DND-41 (cell line): ENCODE results near the gene PLA2R1.

Experiments used
- ATAC-seq: fragments of 200-7000 bp; cut with Tn5 transposase; 3 replicates; pipeline ENCODE4 v1.9.1; 2021; ENCODE audit warnings: low read depth; ENCODE audit not compliant: insufficient read depth
- DNase-seq: peaks from one replicate; pipeline ENCODE4 v3.0.0-alpha.2; 2020
- H2AFZ ChIP-seq: 2 replicates; pipeline ENCODE4 v1.6.0; 2012; ENCODE audit warnings: low read depth, low read length
- H3K27ac ChIP-seq: 2 replicates; pipeline ENCODE4 v1.5.1; 2012; ENCODE audit warnings: low read length, inconsistent platforms
- H3K27me3 ChIP-seq: fragments of 200-600 bp; sonication (generic); 2 replicates; pipeline ENCODE4 v1.6.0; 2012; ENCODE audit warnings: low read length, mild to moderate bottlenecking, inconsistent platforms; ENCODE audit not compliant: insufficient read depth, poor library complexity
- H3K36me3 ChIP-seq: 2 replicates; pipeline ENCODE4 v1.5.1; 2012; ENCODE audit warnings: low read length, inconsistent platforms; ENCODE audit not compliant: insufficient read depth
- H3K4me1 ChIP-seq: 2 replicates; pipeline ENCODE4 v1.5.1; 2012; ENCODE audit warnings: mild to moderate bottlenecking, low read length; ENCODE audit not compliant: insufficient read depth
- H3K4me2 ChIP-seq: 2 replicates; pipeline ENCODE4 v1.6.0; 2012; ENCODE audit warnings: mild to moderate bottlenecking, moderate library complexity, low read length, inconsistent platforms; ENCODE audit not compliant: insufficient read depth
- H3K4me3 ChIP-seq, 2 experiments: fragments of 200-600 bp in 1 of 2; shearing (Covaris generic) in 1 of 2; 2 replicates each; pipeline ENCODE4 v1.5.1; 2012 to 2016; ENCODE audit warnings: inconsistent platforms in 2 of 2, low read length in 2 of 2, mild to moderate bottlenecking in 2 of 2, low read depth in 1 of 2, moderate library complexity in 1 of 2
- H3K79me2 ChIP-seq: 2 replicates; pipeline ENCODE4 v1.6.0; 2012; ENCODE audit warnings: low read length, inconsistent platforms; ENCODE audit not compliant: insufficient read depth
- H3K9ac ChIP-seq: 2 replicates; pipeline ENCODE4 v1.6.0; 2012; ENCODE audit warnings: low read depth, mild to moderate bottlenecking, inconsistent platforms, low read length, moderate library complexity
- H3K9me3 ChIP-seq: 2 replicates; pipeline ENCODE4 v1.5.1; 2012; ENCODE audit warnings: low read length, moderate library complexity, mild to moderate bottlenecking, inconsistent platforms; ENCODE audit not compliant: insufficient read depth, severe bottlenecking
- H4K20me1 ChIP-seq: 2 replicates; pipeline ENCODE4 v1.6.0; 2012; ENCODE audit warnings: low read length; ENCODE audit not compliant: insufficient read depth
- EZH2 ChIP-seq: IDR thresholded peaks from 3 replicates; pipeline ENCODE4 v1.6.1; 2012; ENCODE audit warnings: borderline replicate concordance, low read depth, mild to moderate bottlenecking, moderate library complexity, low read length, inconsistent platforms; ENCODE audit not compliant: severe bottlenecking
- TF ChIP-seq, protein P1 (sequence below): IDR thresholded peaks from 2 replicates; pipeline ENCODE4 v1.5.1; 2012; ENCODE audit warnings: borderline replicate concordance, low read length, moderate library complexity, mild to moderate bottlenecking; ENCODE audit not compliant: poor library complexity, severe bottlenecking; ENCODE audit errors: extremely low read depth

PLA2R1 gene

DNA sequence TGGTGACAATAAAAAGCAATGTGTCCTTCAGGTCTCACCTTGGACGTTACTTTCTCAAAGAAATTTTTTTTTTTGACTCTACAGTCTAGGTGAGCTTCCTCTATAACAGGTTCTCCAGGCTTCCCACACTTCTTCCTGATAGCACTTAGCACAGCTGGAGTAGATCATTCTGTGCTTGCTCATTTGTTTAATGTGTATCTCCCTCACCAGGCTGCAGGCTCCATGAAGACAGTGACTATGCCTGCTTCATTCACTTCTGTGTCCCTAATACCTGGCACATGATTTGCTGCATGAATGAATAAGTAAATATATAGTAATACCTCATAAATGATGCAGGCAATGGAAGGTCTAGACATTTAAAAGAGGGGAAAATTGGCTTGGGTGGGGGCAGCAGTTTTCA lies 154.5 kb downstream of the PLA2R1 start:
- Histone ChIP-seq H3K27ac (no peak overlapping the region), H3K4me2 (no peak overlapping the region), H2AFZ (no peak overlapping the region), H3K36me3 (no peaks in the 10 kb centered on the region), H4K20me1 (no peaks in the 10 kb centered on the region), H3K4me3 (no peak overlapping the region), H3K4me1 (peaks cover 11% of the 10 kb centered on the region), H3K79me2 (no peaks in the 10 kb centered on the region), H3K9ac (no peak overlapping the region), H3K27me3 (peaks cover 3% of the 10 kb centered on the region), H3K9me3 (no peaks in the 10 kb centered on the region)
- DNase-seq (no peak), ATAC-seq (no peak)
- TF ChIP-seq EZH2, result no peak
- TF ChIP-seq, protein P1, sequence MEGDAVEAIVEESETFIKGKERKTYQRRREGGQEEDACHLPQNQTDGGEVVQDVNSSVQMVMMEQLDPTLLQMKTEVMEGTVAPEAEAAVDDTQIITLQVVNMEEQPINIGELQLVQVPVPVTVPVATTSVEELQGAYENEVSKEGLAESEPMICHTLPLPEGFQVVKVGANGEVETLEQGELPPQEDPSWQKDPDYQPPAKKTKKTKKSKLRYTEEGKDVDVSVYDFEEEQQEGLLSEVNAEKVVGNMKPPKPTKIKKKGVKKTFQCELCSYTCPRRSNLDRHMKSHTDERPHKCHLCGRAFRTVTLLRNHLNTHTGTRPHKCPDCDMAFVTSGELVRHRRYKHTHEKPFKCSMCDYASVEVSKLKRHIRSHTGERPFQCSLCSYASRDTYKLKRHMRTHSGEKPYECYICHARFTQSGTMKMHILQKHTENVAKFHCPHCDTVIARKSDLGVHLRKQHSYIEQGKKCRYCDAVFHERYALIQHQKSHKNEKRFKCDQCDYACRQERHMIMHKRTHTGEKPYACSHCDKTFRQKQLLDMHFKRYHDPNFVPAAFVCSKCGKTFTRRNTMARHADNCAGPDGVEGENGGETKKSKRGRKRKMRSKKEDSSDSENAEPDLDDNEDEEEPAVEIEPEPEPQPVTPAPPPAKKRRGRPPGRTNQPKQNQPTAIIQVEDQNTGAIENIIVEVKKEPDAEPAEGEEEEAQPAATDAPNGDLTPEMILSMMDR, result no peak

DNA sequence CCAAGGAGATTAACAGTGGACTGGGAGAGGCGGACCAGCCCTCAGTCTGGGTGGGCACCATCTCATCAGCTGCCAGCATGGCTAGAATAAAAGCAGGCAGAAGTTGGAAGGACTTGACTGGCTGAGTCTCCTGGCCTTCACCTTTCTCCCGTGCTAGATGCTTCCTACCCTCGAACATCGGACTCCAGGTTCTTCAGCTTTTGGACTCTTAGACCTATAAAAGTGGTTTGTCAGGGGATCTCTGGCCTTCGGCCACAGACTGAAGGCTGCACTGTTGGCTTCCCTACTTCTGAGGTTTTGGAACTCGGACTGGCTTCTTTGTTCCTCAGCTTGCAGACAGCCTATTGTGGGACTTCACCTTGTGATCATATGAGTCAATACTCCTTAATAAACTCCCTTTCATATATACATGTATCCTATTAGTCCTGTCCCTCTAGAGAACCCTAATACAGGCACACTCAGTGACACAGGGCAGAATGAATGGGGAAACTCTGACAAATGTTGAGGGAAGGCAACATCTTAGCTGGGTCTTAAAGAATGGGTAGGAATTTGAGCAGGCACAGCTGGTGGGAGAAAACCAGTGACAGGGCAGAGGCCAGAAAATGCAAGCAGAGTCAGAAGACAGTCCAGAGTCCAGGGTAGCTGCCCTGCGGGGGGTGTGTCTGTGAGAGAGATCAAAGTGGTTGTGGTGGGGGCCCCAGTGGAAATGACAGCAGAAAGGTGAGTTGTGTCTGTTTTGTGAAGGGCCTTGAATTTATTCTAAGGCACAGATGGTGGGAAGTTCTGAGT lies 156.3 kb downstream of the PLA2R1 start:
- no peaks in the 10 kb centered on the region for H3K9me3 ChIP-seq
- H3K36me3 ChIP-seq, result no peaks in the 10 kb centered on the region
- no peak overlapping the region for H2AFZ ChIP-seq
- H3K27ac ChIP-seq, result no peak overlapping the region
- ATAC-seq, result no peak
- H3K4me3 ChIP-seq, result no peak overlapping the region
- no peak overlapping the region for H3K9ac ChIP-seq
- H3K27me3 ChIP-seq, result peaks cover 3% of the 10 kb centered on the region
- H3K79me2 ChIP-seq, result no peaks in the 10 kb centered on the region
- DNase-seq, result no peak
- peaks cover 11% of the 10 kb centered on the region for H3K4me1 ChIP-seq
- H4K20me1 ChIP-seq, result no peaks in the 10 kb centered on the region
- TF ChIP-seq, protein P1, result no peak
- no peak for TF ChIP-seq EZH2
- H3K4me2 ChIP-seq, result no peak overlapping the region

DNA sequence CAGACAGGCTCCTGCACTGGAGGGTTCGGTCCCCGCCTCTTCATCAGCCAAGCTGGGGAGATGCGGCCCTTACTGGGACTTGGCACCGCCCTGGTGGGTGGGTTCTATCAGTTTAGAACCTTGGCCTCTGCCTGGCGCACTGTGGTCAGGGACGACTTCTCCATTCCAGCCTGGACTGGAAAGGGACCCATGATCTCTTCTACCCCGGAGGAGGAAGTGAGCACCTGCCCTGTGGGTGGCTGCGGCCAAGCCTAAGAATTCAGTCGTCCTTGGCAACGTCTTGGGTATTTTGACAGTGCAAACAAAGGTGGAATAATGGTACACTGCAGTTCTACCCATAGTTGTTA lies 157.5 kb downstream of the PLA2R1 start:
- Histone ChIP-seq H3K27ac (no peak overlapping the region), H3K4me2 (no peak overlapping the region)
- DNase-seq, result no peak

More for the DNA sequence above, 157.5 kb downstream of the PLA2R1 start:
- no peak overlapping the region for H3K9ac ChIP-seq
- no peaks in the 10 kb centered on the region for H3K36me3 ChIP-seq
- TF ChIP-seq, protein P1, result no peak
- TF ChIP-seq EZH2, result no peak
- no peak overlapping the region for H2AFZ ChIP-seq
- H4K20me1 ChIP-seq, result no peaks in the 10 kb centered on the region
- no peaks in the 10 kb centered on the region for H3K9me3 ChIP-seq
- peaks cover 11% of the 10 kb centered on the region for H3K4me1 ChIP-seq
- H3K4me3 ChIP-seq, result no peak overlapping the region
- ATAC-seq, result no peak
- no peaks in the 10 kb centered on the region for H3K79me2 ChIP-seq
- peaks cover 3% of the 10 kb centered on the region for H3K27me3 ChIP-seq
